ENCODE data around the gene BMP6. TPM values are rescaled to one million over a fixed set of nuclear protein-coding genes. Genes with fewer than 3 reads are reported as not detected.

Gene BMP6
- total RNA-seq, 1 experiment from 2014 or later, result 6.4 TPM

DNA sequence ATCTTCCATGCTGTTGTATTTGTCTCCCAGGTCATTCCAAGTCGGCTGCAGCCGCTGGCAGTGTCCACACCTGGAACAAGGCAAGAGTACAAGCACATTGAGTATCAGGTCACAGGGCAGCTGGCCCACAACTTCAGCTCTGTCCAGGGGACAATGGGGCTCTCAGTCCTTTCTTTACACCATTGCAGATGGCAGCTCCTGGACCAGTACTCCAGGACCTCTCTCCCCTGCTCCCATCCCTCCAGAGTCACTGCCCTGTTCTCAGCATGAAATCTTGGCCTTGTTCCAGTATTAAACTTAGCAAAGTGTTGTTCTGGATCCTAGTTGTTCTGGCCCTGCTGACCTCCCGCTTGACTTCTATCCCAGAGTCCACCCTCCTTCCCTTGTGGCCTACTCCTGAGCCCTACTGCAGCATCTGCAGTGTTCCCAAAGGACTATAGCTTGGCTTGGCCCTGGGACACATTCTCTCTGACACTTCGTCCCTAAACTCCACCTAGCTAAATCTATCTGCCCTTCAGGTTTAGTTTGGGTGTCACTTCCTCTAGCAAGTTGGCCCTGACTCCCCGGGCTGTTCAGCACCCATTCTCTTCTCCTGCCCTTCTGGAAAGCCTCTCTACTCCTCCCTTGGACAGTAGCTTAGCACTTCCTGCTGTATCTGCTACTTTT is 178.9 kb downstream of the BMP6 start:
- in situ Hi-C loops (cut with HindIII; ENCODE audit: low pct_unique_long_range_greater_than_20kb, low sequenced_read_pairs), result no loop called here
- no peak for DNase-seq (ENCODE audit: low read depth)

DNA sequence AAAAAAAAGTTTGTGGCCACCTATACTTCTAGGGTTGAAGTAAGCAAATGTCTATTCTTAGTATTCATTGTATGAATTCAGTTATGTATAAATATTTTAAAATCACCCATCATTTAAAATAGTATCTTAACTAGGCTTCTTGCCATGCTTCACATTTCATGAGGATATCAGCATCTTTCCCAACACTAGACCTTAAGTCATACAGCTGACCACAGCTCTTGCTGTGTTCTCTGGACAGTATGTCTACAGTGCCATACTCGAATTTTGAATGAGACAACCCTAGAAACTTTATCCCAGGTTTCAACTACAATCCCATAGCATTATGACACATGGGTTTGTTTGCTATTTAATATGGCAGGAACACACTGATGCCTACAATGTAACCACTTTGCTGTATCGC is 179.5 kb downstream of the BMP6 start:
- no peak for DNase-seq (ENCODE audit: low read depth)
- in situ Hi-C loops (cut with HindIII; ENCODE audit: low pct_unique_long_range_greater_than_20kb, low sequenced_read_pairs), result no loop called here

DNA sequence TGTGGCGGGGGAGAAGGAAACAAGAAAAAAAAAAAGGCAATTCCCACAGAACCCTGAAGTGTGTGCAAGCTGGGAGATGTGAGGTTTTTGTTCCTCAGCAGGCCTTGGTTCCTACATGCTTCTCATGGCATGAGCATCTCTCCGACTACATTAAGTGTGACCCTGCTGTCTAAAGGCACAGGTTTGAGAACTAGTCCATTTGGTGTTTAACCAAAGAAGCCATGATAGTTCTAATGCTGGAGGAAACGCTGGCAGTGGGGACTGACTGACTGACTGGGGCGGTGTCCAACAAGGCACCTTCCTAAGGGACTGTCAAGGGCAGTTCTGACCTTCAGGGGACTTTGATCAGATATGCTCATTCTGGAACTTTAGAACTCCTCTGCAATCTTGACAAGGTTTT is 180.8 kb downstream of the BMP6 start:
- no peak for DNase-seq (ENCODE audit: low read depth)
- in situ Hi-C loops (cut with HindIII; ENCODE audit: low pct_unique_long_range_greater_than_20kb, low sequenced_read_pairs), result no loop called here

DNA sequence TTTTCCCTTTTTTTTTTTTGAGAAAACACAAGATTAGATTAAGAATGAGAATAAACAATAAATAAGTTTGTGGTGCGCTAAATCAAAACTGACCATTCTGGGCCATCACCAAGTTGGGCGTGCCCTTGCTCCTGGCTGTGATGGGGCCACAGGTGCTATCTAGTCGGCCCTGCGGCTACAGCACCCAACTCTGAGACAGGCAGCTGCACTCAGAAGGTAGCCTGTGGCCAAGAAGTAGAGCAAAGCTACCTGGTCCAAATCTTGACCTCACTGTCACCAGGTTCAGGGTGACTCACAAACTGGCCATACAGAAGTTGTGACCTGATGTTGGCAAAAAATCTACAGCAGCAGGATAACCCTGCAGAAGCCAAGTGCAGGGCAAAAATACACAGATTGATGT is 181.3 kb downstream of the BMP6 start:
- no peak for DNase-seq (ENCODE audit: low read depth)
- in situ Hi-C loops (cut with HindIII; ENCODE audit: low pct_unique_long_range_greater_than_20kb, low sequenced_read_pairs), result no loop called here

DNA sequence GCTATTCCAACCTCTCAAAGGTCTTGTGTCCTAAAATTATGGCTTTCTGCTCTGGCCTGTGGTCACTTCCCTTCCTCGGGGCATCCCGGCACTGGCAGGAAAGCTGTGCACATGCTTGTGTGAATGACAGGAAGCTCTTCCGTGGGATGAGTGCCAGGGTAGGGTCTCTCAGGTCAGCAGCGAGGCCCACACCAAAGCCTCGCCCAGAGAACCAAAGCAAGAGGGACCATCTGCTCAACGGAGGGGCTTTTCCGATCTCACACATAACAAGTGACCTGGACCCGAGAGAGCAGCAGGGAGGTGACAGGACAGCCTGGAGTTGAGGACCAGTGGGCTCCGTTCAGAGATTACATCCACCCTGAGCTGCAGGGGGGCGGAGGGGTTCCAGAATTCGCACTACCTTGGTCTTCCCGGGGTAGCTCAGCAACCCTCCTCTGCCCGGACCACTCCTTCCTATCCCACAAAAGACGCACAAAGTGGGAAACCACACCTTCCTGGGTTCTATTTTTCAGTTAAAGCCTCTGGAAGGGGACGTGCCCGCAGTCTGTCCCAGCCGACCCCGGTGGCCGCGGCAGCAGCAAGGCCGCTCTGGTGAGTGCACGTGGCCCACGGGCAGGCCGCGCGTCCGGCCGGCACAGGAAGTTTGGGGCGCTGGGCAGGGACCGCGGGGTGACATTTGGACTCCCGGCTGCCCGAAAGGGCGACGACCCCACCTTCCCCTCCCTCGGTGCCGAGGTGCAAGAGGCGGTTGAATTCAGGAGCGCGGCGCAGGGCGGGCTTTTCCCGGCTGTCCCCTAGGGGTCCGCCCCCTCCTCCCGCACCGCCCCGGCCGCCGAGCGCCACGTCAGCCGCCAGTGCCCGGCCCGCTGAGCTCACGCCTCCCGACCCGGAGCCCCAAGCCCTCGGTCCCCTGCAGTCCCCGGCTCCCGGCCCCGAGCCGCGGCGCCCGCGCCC is 183.7 kb downstream of the BMP6 start:
- in situ Hi-C loops (cut with HindIII; ENCODE audit: low pct_unique_long_range_greater_than_20kb, low sequenced_read_pairs), result no loop called here
- peak; percentile 69 for DNase-seq (ENCODE audit: low read depth)

DNA sequence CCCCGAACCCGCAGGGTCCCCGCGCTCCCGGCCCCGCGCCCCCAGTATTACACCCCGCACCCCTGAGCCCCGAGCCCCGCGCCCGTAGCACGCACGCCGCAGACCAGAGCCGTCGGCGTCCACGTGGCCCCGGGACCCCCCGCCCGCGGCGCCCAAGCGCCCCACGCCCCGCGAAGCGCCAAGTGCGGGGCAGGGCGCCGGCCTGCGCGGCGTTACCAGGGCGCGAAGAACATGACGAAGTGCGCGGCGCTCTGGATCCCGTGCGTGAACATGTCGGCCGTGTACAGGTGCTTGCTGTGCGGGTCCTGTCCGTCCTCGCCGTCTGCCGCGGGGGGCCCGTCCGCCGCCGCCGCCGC is 184.4 kb downstream of the BMP6 start:
- DNase-seq (ENCODE audit: low read depth), result peak; percentile 16
- in situ Hi-C loops (cut with HindIII; ENCODE audit: low pct_unique_long_range_greater_than_20kb, low sequenced_read_pairs), result no loop called here

DNA sequence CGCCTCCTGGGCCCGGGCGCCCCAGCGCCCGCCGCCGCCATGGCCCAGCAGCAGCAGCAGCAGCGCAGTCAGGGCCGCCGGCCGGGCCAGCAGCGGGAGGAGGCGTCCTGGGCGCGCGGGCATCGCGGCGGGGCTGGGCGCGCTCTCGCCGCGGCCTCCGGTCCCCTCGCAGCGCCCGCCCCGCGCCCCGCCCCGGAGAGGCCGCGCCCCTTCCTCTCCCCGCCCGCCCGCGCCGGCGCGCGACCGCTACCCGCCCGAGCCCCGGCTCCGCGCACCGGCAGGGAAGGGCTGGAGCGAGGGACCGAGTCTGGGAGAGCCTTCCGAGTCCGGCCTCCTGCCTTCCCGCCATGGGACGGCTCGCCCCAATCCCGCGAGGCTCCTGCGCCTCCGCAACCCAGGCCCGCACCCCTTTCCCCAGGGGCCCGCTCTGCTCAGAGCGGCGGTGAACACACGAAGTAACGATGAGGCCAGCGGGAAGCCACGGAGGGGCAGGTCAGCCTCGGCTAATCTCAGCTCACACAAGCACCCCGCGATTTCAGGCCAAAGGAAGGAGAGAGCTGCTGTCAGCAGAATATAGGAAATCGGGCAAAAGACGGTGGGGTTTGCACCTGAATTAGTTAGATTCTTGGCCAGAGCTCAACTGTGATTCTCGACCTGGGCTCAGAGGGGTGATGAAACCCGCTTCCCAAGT is 184.9 kb downstream of the BMP6 start, which contains the start of gene TXNDC5:
Gene TXNDC5 (minus strand): TSS at position 135 of the 691 bp plus-strand sequence. CDS start 12 bp downstream, at position 123.
- DNase-seq (ENCODE audit: low read depth), result peak; percentile 67
- in situ Hi-C loops (cut with HindIII; ENCODE audit: low pct_unique_long_range_greater_than_20kb, low sequenced_read_pairs), result no loop called here

DNA sequence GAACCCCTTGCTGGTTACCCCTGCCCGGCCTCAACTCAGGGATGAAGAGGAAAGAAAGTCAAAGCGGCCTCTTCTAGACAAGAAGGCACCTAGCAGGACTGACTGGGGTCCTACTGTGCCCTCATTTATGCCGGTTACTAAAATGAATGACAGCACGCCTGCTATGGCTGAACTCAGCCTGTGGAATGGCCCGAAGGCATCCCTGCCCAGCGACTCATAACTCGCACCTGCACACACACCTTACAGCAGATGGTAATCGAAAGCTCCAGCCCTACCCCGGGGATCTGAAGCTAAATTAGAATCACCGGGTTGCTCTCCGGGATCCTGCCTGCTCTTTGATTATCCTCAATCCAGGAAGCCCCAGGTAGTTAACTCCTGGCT is 185.4 kb downstream of the BMP6 start:
- in situ Hi-C loops (cut with HindIII; ENCODE audit: low pct_unique_long_range_greater_than_20kb, low sequenced_read_pairs), result no loop called here
- no peak for DNase-seq (ENCODE audit: low read depth)

DNA sequence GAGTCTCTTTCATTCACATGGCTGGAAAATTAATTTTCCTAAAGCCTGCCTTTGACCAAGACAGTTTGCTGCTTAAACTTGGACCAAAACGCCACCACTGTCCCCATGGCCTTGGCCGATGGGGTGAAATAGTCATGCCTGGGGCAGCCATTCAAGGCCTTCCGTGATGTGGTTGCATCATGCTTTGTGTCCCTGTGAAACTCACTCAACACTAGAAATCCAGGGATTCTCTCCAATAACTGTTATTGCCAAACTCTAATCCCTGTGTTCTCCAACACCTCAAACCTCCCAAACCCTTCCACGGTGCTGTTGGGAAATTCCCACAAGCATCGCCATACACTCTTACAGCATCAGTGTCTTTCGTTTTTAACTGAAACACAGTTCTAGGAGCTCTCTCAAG is 186.1 kb downstream of the BMP6 start:
- in situ Hi-C loops (cut with HindIII; ENCODE audit: low pct_unique_long_range_greater_than_20kb, low sequenced_read_pairs), result no loop called here
- no peak for DNase-seq (ENCODE audit: low read depth)

DNA sequence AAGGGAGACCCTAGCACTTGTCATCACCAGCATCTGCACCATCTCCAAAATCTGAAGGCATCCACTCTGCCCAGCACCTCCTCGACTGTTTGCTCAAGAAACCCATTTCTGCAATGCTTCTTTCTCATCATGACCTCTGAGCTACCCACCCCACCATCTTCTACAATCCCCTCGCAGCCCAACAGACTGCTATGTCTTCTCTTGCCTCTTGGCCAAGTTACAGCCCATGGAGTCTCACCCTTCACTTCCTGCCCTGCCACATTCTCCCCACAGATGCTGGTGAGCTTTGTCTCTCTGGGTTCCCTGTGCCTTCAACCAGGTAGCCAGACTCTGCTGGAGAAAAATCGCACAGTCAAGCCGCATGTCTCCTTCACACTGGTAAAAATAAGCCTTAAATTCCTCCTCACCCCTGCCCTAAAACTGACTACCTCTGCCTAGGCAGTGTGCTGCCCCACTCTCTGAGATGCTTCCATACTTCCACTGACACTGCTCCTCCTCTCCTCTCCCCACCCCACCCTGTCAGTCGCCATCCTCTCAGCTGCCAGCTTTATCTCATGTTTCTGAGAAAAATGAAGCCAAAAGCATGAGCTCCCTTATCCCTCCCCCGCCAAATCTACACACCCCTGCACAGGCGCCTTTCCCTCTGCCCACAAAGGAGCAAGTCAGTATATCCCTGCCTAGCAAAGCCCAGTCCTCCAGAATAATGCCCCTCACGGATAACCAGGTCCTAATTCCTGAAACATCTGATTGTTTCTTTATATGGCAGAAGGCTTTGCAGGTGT is 187.0 kb downstream of the BMP6 start:
- no peak for DNase-seq (ENCODE audit: low read depth)
- in situ Hi-C loops (cut with HindIII; ENCODE audit: low pct_unique_long_range_greater_than_20kb, low sequenced_read_pairs), result no loop called here

DNA sequence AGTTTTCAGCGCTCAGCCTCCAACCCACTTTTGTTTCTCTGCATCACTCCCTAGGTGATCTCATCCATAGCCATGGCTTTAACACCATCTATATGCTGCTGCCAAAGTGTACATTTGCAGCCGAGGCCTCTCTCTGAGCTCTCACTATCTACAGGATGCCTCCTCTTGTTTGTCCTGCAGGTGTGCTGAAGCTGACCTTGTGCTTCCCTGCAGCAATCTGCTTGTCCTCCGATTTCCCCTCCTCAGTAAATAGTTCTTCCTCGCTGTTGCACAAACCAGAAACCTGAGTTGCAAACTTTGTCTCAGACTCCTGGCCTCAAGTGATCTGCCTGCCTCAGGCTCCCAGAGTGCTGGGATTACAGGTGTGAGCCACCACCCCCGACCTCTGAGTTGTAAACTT is 188.4 kb downstream of the BMP6 start:
- DNase-seq (ENCODE audit: low read depth), result no peak
- in situ Hi-C loops (cut with HindIII; ENCODE audit: low pct_unique_long_range_greater_than_20kb, low sequenced_read_pairs), result no loop called here

DNA sequence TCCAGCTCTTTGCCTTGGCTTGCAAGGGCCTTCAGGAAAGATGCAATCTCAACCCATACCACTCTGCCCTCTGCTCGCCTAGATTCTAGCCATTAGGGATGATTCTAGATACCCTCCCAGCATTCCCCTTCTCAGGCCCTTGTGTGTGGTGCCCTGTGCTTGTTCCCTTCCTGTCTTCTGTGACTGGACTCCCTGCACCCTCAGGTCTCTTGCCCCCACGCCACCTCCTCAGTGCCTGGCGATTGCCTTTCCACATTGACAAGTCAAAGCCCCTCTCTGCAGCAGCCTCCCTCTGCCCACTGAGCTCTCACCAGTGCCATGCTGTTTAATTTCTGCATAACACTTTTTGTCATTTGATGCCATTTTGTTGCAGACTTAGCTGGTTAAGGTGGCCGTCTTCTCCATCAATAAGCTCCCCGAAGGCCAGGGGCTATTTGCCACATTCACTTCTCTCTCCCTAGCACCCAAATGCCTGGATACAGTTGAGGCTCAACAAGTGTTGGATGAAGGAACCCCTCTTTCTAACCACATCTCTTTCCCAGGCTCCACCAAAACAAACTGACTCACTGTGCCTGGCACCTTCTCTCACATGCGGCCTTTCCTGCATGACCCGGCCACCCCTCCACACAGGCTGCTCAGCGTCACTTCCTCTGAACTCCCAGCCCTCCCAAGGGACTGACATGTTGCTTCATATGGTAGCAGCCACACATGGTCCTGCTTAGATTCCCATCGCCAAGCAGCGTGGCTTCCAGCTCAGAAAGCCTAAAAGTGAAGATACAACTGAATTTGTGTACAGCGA is 189.3 kb downstream of the BMP6 start:
- in situ Hi-C loops (cut with HindIII; ENCODE audit: low pct_unique_long_range_greater_than_20kb, low sequenced_read_pairs), result no loop called here
- DNase-seq (ENCODE audit: low read depth), result no peak

DNA sequence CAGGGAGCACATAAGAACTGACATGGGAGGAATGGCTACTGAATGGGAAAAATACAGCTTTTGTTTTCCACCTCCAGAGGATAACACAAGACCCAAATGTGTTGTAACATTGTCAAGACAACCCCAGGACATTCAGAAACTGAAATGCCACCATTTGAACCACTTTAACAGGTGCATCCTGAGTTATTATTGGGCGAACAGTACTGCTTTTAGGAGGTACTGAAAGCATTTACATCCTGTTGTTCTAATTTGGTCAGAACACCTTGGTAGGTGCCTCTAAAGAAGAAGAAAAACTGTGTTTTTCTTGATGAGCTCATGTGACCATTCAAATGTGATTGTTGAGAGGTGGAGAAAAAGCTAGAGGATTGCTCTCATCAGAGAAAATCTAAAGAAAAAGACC is 191.1 kb downstream of the BMP6 start:
- DNase-seq (ENCODE audit: low read depth), result no peak
- in situ Hi-C loops (cut with HindIII; ENCODE audit: low pct_unique_long_range_greater_than_20kb, low sequenced_read_pairs), result no loop called here

DNA sequence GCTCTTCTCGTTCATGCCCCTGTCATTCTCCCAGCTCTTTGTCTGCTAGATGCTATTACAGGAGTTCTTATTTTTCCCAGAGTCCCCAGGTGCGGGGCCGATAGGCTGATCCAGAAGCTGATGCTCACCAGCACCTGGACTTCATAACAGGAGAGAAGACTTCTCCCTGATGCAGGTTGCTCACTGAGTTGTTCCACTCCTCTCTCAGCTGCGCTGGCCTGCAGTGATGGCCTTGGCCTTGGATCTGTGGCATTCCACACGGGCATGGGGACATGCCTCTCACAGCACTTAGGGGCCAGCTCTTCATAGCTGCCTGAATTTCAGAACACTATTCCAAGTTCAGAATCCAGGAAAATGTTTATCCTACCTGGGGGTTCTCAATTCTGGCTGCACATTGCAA is 191.8 kb downstream of the BMP6 start:
- in situ Hi-C loops (cut with HindIII; ENCODE audit: low pct_unique_long_range_greater_than_20kb, low sequenced_read_pairs), result no loop called here
- DNase-seq (ENCODE audit: low read depth), result no peak

DNA sequence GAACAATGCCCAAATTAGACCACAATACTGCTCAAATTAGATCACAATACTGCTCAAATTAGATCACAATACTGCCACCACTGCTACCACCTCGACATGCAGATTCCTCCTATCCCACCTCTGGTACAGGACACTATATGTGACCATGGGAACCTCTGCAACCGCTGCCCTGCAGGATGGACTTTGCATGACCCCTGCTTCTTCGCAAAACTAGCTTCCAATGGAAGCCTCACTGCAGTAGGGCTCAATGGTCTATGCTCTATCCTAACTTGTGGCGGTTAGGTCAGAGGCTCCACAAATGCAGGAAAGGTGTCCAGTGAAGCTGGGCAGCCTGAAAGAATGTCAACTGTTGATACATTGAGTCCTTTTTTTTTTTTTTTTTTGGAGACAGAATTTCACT is 192.5 kb downstream of the BMP6 start:
- DNase-seq (ENCODE audit: low read depth), result no peak
- in situ Hi-C loops (cut with HindIII; ENCODE audit: low pct_unique_long_range_greater_than_20kb, low sequenced_read_pairs), result no loop called here

DNA sequence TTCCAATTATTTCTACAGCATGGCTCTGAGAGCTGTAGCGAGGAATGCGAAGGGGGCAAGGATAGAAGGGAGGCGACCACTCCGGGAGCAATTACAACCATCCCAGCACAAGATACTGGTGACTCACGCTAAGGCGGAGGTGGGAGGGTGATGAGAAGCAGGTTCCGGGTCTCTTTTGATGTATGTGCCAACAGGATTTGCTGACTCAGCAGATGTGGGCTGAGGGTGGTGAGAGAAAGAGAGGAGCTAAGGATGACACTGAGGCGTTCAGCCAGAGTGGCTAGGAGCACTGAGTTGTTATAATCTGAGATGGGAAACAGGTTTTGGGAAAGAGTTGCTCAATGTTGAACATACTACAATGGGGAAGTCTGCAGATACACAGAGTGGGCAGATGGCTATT is 194.0 kb downstream of the BMP6 start:
- in situ Hi-C loops (cut with HindIII; ENCODE audit: low pct_unique_long_range_greater_than_20kb, low sequenced_read_pairs), result no loop called here
- DNase-seq (ENCODE audit: low read depth), result no peak

DNA sequence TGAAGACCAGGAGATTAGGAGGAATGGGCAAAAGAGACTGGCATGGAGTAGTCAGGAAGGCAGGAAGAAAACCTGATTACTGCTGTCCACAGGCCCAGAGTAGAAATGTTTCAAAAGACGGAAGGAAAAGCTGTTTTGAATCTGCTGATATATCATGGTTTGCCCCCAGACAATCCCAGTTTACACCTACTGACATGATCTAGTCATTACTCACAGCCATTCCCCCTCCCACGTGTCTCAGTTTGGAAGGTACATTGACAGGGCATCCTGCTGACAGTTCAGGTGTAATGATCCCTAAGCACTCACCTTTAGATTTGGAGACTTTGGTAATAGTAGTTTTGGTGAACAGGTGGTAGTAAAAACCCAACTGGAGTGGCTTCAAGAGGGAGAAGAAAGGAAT is 194.5 kb downstream of the BMP6 start:
- DNase-seq (ENCODE audit: low read depth), result no peak
- in situ Hi-C loops (cut with HindIII; ENCODE audit: low pct_unique_long_range_greater_than_20kb, low sequenced_read_pairs), result no loop called here

DNA sequence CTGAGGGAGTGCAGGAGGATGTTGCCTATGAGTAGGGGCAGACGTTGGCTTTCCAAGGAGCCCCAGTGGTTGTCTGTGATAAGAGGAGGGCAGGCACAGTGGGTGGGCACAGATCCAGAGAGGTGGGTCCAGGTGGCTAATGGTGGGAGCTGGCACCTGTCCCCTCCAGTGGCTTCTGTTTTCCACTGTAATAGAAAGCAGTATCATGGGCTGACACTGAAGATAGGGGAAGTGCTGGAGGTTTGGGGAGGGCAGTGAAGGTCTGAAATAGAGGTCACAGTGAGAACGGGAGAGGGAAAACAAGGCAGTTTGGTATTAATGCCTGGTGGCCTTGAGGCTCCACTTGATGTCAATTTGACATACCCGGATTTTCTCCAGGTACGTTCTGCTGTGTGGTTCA is 195.1 kb downstream of the BMP6 start:
- in situ Hi-C loops (cut with HindIII; ENCODE audit: low pct_unique_long_range_greater_than_20kb, low sequenced_read_pairs), result no loop called here
- DNase-seq (ENCODE audit: low read depth), result no peak

All from Caki2 (cell line).